Ascending aorta (tissue), 2 donors: ENCODE results near the gene ITGBL1. TPM values are rescaled to one million over a fixed set of nuclear protein-coding genes. Genes with fewer than 3 reads are reported as not detected.

Source experiments
- DNase-seq, 2 donors: peaks; one replicate each; pipeline ENCODE4 v3.0.0-alpha.2; 2019; ENCODE audit warnings: low spot score in 2 of 2
- H3K27ac ChIP-seq, 2 donors: fragments of 200-600 bp; sonication (generic); one replicate each; pipeline ENCODE4 v1.5.1; 2016 to 2017; ENCODE audit warnings: mild to moderate bottlenecking in 1 of 2
- H3K27me3 ChIP-seq: fragments of 200-600 bp; sonication (generic); one replicate; pipeline ENCODE4 v1.5.1; 2017
- H3K36me3 ChIP-seq, 2 donors: fragments of 200-600 bp; sonication (generic); one replicate each; pipeline ENCODE4 v1.5.1; 2016
- H3K4me1 ChIP-seq, 2 donors: fragments of 200-600 bp; sonication (generic); one replicate each; pipeline ENCODE4 v1.5.1; 2016 to 2017; ENCODE audit warnings: mild to moderate bottlenecking in 1 of 2
- H3K4me3 ChIP-seq, 2 donors: fragments of 200-600 bp; sonication (generic); one replicate each; pipeline ENCODE4 v1.5.1; 2016 to 2017; ENCODE audit warnings: mild to moderate bottlenecking in 1 of 2
- H3K9me3 ChIP-seq, 2 donors: fragments of 200-600 bp; sonication (generic); one replicate each; pipeline ENCODE4 v1.5.1; 2016
- intact Hi-C: fragments of 100-400 bp; cut with DNase I; formaldehyde crosslinking; loops from one replicate; pipeline ENCODE4 v1.15.1; 2023
- total RNA-seq: library from RNA; depleted of rRNA; stranded (reverse); fragments of >200 nt; gene quantifications from one replicate; pipeline ENCODE4 v1.1.0, GENCODE V29; 2016
- TF ChIP-seq, protein P1 (sequence below), 3 experiments: fragments of 200-600 bp in 2 of 3; fragments of 450-650 bp in 1 of 3; sonication (generic) in 2 of 3; IDR thresholded peaks; one replicate each; pipeline ENCODE4 v1.5.1; 2016 to 2019; ENCODE audit warnings: antibody characterized with exemption in 3 of 3, mild to moderate bottlenecking in 1 of 3, moderate library complexity in 1 of 3

ITGBL1 gene
- total RNA-seq, 1 donor from 2014 or later, result 47.1 TPM

DNA sequence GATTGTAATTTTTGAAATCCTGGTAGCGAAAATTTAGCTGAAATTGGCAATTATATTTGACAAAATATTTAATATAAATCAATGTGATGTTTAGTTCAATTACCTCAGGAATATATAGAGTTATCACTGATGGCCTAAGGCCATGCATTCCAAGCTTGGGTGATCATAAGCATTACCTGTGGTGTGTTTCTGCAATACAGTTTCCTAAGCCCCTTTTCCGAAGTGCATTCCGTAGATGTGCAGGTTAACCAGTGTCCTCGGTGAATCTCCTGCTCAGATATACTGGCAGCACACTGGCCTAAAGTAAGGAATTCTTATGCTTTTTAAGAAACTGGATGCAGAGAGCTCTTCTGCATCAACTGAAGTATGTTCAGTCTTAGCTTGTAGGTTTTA lies 35.0 kb downstream of the ITGBL1 start:
- no peaks in the 10 kb centered on the region for H3K4me1 ChIP-seq
- H3K4me3 ChIP-seq, result no peak overlapping the region
- H3K9me3 ChIP-seq, result no peaks in the 10 kb centered on the region
- TF ChIP-seq, protein P1, sequence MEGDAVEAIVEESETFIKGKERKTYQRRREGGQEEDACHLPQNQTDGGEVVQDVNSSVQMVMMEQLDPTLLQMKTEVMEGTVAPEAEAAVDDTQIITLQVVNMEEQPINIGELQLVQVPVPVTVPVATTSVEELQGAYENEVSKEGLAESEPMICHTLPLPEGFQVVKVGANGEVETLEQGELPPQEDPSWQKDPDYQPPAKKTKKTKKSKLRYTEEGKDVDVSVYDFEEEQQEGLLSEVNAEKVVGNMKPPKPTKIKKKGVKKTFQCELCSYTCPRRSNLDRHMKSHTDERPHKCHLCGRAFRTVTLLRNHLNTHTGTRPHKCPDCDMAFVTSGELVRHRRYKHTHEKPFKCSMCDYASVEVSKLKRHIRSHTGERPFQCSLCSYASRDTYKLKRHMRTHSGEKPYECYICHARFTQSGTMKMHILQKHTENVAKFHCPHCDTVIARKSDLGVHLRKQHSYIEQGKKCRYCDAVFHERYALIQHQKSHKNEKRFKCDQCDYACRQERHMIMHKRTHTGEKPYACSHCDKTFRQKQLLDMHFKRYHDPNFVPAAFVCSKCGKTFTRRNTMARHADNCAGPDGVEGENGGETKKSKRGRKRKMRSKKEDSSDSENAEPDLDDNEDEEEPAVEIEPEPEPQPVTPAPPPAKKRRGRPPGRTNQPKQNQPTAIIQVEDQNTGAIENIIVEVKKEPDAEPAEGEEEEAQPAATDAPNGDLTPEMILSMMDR (IDR thresholded peaks at IDR 0.05), result no peak
- DNase-seq, result no peak
- no peak overlapping the region for H3K27ac ChIP-seq
- intact Hi-C loops, result no loop called here
- H3K36me3 ChIP-seq, result no peaks in the 10 kb centered on the region
- no peaks in the 10 kb centered on the region for H3K27me3 ChIP-seq

- DNase-seq, result no peak
- H3K9me3 ChIP-seq, result no peaks in the 10 kb centered on the region
- peak overlapping the region in 1 of 2 donors; percentile 41 for H3K27ac ChIP-seq
- no peak overlapping the region for H3K4me3 ChIP-seq
- intact Hi-C loops, result no loop called here
- no peaks in the 10 kb centered on the region for H3K36me3 ChIP-seq
- H3K27me3 ChIP-seq, result no peaks in the 10 kb centered on the region
- no peaks in the 10 kb centered on the region for H3K4me1 ChIP-seq
- TF ChIP-seq, protein P1 (IDR thresholded peaks at IDR 0.05), result no peak
Measured at GRCh38 chr13:101488734-101489133, 36.3 kb downstream of the ITGBL1 start.

- intact Hi-C loops, result no loop called here
- TF ChIP-seq, protein P1 (IDR thresholded peaks at IDR 0.05), result no peak
- H3K4me1 ChIP-seq, result no peaks in the 10 kb centered on the region
- H3K4me3 ChIP-seq, result no peak overlapping the region
- H3K27ac ChIP-seq, result peak overlapping the region; percentile 29 to 41
- DNase-seq, result no peak
- H3K36me3 ChIP-seq, result no peaks in the 10 kb centered on the region
- H3K27me3 ChIP-seq, result no peaks in the 10 kb centered on the region
- H3K9me3 ChIP-seq, result no peaks in the 10 kb centered on the region
Measured at GRCh38 chr13:101489643-101490405, 37.3 kb downstream of the ITGBL1 start.

DNA sequence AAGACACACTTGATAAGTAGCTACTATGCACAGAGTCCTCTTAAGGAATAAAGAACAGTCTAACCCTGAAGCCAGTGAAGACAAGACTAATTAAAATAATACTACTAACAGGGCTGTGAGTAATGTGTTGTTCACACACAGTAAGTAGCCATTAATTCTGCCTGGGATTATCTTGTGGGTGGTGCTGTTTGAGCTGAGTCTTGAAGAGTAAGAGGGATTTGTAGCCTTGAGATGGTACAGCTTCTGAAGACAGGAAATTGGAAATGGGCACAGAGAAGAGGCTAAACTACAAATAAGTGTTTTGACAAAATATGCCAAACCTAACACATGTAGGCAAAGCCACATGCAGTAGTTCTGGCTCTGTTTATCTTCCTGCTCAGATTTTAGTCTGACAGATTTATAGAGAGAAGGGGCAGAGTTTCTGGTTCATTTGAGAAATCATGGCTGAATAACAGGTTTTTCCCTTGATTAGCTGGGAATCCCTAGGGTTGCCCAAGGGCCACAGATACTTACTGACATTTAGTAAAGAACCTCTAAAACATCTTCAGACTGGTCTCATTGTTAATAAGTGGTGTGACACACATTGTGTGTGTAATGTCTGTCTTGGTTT lies 38.0 kb downstream of the ITGBL1 start:
- H3K27ac ChIP-seq, result peak overlapping the region; percentile 29 to 41
- no peaks in the 10 kb centered on the region for H3K36me3 ChIP-seq
- no peaks in the 10 kb centered on the region for H3K4me1 ChIP-seq
- H3K4me3 ChIP-seq, result no peak overlapping the region
- DNase-seq, result no peak
- no peaks in the 10 kb centered on the region for H3K9me3 ChIP-seq
- TF ChIP-seq, protein P1 (IDR thresholded peaks at IDR 0.05), result no peak
- intact Hi-C loops, result no loop called here
- no peaks in the 10 kb centered on the region for H3K27me3 ChIP-seq

DNA sequence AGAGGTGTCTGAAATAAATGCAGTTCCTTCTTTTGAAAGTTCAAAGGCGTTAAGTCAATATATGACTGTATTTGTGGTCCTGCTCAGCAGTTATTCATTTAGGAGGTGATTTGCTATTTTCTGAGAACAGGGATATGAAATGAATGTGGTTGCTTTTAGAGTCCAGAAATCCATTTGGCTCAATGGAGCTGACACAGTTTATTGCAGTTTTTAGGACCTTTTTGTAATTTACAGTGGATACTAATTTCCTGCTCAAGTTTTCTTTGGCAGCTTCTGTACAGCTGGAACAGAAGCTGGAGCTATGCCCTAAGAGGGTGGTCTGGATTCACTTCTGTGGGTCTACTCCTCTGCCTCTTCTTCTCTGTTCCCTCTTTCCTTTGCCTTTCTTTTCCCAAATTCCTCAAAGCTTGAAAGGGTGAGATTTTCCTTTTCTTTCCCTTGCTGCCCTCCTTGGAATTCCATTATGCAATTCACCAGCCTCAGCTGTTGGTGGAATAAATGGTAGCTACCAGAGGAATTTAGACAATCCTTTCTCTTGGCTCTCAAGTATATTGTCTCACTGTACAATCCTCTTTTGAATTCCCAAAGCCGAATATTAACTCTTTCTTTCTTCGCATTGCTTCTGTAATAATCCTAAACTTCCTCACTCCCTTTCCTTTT lies 39.9 kb downstream of the ITGBL1 start:
- TF ChIP-seq, protein P1 (IDR thresholded peaks at IDR 0.05), result no peak
- no peak for DNase-seq
- intact Hi-C loops, result no loop called here
- Histone ChIP-seq H3K9me3 (no peaks in the 10 kb centered on the region), H3K27me3 (no peaks in the 10 kb centered on the region), H3K36me3 (no peaks in the 10 kb centered on the region), H3K4me1 (no peaks in the 10 kb centered on the region), H3K4me3 (no peak overlapping the region), H3K27ac (peak overlapping the region; percentile 15 to 53)
